K562 (cell line): Measurements from ENCODE around the gene SH3BP5. TPM values are rescaled to one million over a fixed set of nuclear protein-coding genes. Genes with fewer than 3 reads are reported as not detected.

ENCODE experiments used
- ATAC-seq: fragments of 200-7000 bp; cut with Tn5 transposase; 3 replicates; pipeline ENCODE4 v1.9.1; 2020; ENCODE audit warnings: moderate library complexity
- BruUV-seq: library from RNA; stranded (reverse); fragments of 400-500 nt; replicated peaks from 2 replicates; lab custom pipeline; 2021; lab: Mats Ljungman, UMichigan
- CTCF ChIA-PET: fragments of 300-600 bp; formaldehyde crosslinking; extraction: SDS; loops from one replicate; lab custom pipeline; 2021; ENCODE audit warnings: low intra/inter-chr PET ratio; lab: Yijun Ruan, JAX
- POLR2A ChIA-PET: fragments of 300-600, 350-650 bp; sonication (Branson Sonifier 250); formaldehyde crosslinking; extraction: SDS; loops from one replicate; lab custom pipeline; 2021; ENCODE audit warnings: antibody characterized with exemption, inconsistent platforms; lab: Yijun Ruan, JAX
- DNase-seq, 4 experiments: peaks; one replicate each; pipeline versions ENCODE4 v3.0.0 to v3.0.0-alpha.2; 2011 to 2018; ENCODE audit warnings: low spot score in 3 of 4, mixed read lengths in 3 of 4; ENCODE audit errors: extremely low read depth in 1 of 4
- FAIRE-seq: peaks from 2 replicates; lab custom pipeline; 2011; peaks lifted over from hg19 to GRCh38; lab: Jason Lieb, UNC
- H2AFZ ChIP-seq: 2 replicates; pipeline ENCODE4 v1.6.0; 2011; ENCODE audit warnings: low read depth, low read length, control low read depth, inconsistent platforms
- H3K27ac ChIP-seq: fragments of 200-600 bp; 3 replicates; pipeline ENCODE4 v1.8.0; 2011; ENCODE audit warnings: low read depth, mild to moderate bottlenecking, control low read depth, inconsistent platforms, low read length, moderate library complexity, mixed read lengths; ENCODE audit errors: extremely low read depth
- H3K27me3 ChIP-seq, 2 experiments: fragments of 300-600 bp in 1 of 2; 2 replicates in 1 of 2; 3 replicates in 1 of 2; pipeline versions ENCODE4 v1.6.0 to v1.8.0; 2011; ENCODE audit warnings: inconsistent platforms in 2 of 2, low read length in 2 of 2, mild to moderate bottlenecking in 1 of 2, mixed read lengths in 1 of 2, moderate library complexity in 1 of 2; ENCODE audit not compliant: control insufficient read depth in 2 of 2, insufficient read depth in 2 of 2
- H3K36me3 ChIP-seq: fragments of 300-600 bp; 3 replicates; pipeline ENCODE4 v1.8.0; 2011; ENCODE audit warnings: mild to moderate bottlenecking, low read length, inconsistent platforms; ENCODE audit not compliant: control insufficient read depth, insufficient read depth
- H3K4me1 ChIP-seq, 2 experiments: fragments of 200-600 bp in 1 of 2; replicated peaks in 1 of 2; 2 replicates in 1 of 2; 3 replicates in 1 of 2; pipeline versions ENCODE4 v1.5.1 to v1.8.0; 2011; ENCODE audit warnings: inconsistent platforms in 2 of 2, low read length in 2 of 2, mild to moderate bottlenecking in 1 of 2, mixed read lengths in 1 of 2, moderate library complexity in 1 of 2; ENCODE audit not compliant: control insufficient read depth in 2 of 2, insufficient read depth in 2 of 2
- H3K4me2 ChIP-seq: 2 replicates; pipeline ENCODE4 v1.6.1; 2011; ENCODE audit warnings: low read length, control low read depth, inconsistent platforms, mixed read lengths; ENCODE audit not compliant: insufficient read depth
- H3K4me3 ChIP-seq: fragments of 200-600 bp; sonication (generic), shearing (Covaris generic); 2 replicates; pipeline ENCODE4 v1.5.1; 2016; ENCODE audit warnings: control low read depth, inconsistent platforms
- H3K79me2 ChIP-seq: fragments of 200-600 bp; 3 replicates; pipeline ENCODE4 v1.8.0; 2011; ENCODE audit warnings: low read length, inconsistent platforms; ENCODE audit not compliant: control insufficient read depth, insufficient read depth
- H3K9ac ChIP-seq, 2 experiments: 2 replicates each; pipeline versions ENCODE4 v1.6.0 to v1.6.1; 2011; ENCODE audit warnings: low read depth in 2 of 2, low read length in 2 of 2, control low read depth in 1 of 2, inconsistent platforms in 1 of 2, mild to moderate bottlenecking in 1 of 2, mixed read lengths in 1 of 2; ENCODE audit not compliant: insufficient read depth in 1 of 2
- H3K9me1 ChIP-seq: one replicate; pipeline ENCODE4 v1.6.0; 2011; ENCODE audit warnings: inconsistent platforms, mild to moderate bottlenecking, low read length, moderate library complexity; ENCODE audit not compliant: control insufficient read depth, insufficient read depth
- H3K9me3 ChIP-seq: replicated peaks from 2 replicates; pipeline ENCODE4 v1.5.1; 2011; ENCODE audit warnings: low read depth, low read length, inconsistent platforms; ENCODE audit not compliant: control insufficient read depth, insufficient read depth
- H4K20me1 ChIP-seq: replicated peaks from 2 replicates; pipeline ENCODE4 v1.6.1; 2011; ENCODE audit warnings: low read length, inconsistent platforms, mixed read lengths; ENCODE audit not compliant: control insufficient read depth, insufficient read depth
- E2F3 ChIP-seq: fragments of 250-450 bp; sonication (Bioruptor Pico); IDR thresholded peaks from 2 replicates; pipeline ENCODE4 v1.4.0; 2020; ENCODE audit warnings: mild to moderate bottlenecking
- FOXK1 ChIP-seq: sonication (generic); formaldehyde crosslinking; IDR thresholded peaks from 2 replicates; pipeline ENCODE4 v1.8.0; 2022; ENCODE audit warnings: missing genetic modification reagents, mild to moderate bottlenecking, borderline replicate concordance
- GABPB1 ChIP-seq: sonication (generic); formaldehyde crosslinking; IDR thresholded peaks from 2 replicates; pipeline ENCODE4 v1.8.0; 2022; ENCODE audit warnings: mild to moderate bottlenecking, missing genetic modification reagents
- HMGXB4 ChIP-seq: sonication (generic); formaldehyde crosslinking; IDR thresholded peaks from 2 replicates; pipeline ENCODE4 v1.8.1; 2023; ENCODE audit warnings: mild to moderate bottlenecking, missing genetic modification reagents
- ZNF12 ChIP-seq: sonication (generic); formaldehyde crosslinking; IDR thresholded peaks from 2 replicates; pipeline ENCODE4 v1.4.0; 2020; ENCODE audit warnings: mild to moderate bottlenecking, missing genetic modification reagents
- ZNF407 ChIP-seq: fragments of 450-650 bp; IDR thresholded peaks from 2 replicates; pipeline ENCODE4 v1.6.1; 2016; ENCODE audit warnings: low read depth
- WGBS: fragments of 100-300 bp; shearing (Covaris generic); methylation state at CpG from one replicate; pipeline ENCODE4 v1.1.6; 2016; ENCODE audit warnings: low coverage, mixed read lengths; ENCODE audit not compliant: insufficient coverage; ENCODE audit errors: missing lambda C conversion rate; 5-methylcytosine and 5-hydroxymethylcytosine counted together
- in situ Hi-C: fragments of 300-500 bp; cut with MboI; formaldehyde crosslinking; loops from 4 replicates; pipeline ENCODE4 v1.15.0; 2018; ENCODE audit warnings: inconsistent platforms, mixed read lengths
- intact Hi-C: fragments of 100-400 bp; cut with micrococcal nuclease; formaldehyde crosslinking; loops from 2 replicates; pipeline ENCODE4 v1.14.2; 2022
- polyA plus RNA-seq, 8 experiments: library from polyadenylated mRNA; depleted of rRNA in 4 of 8; stranded (reverse) in 5 of 8; unstranded in 3 of 8; fragments of >200 nt; fragmentation: Nextera tagmentation in 2 of 8; fragmentation: Illumina TruSeq in 1 of 8; extraction: Ambion mirVana in 2 of 8; extraction: Trizol in 1 of 8; gene quantifications; 2 replicates each; pipeline versions ENCODE4 v1.2.1 to v1.2.3, GENCODE V29; 2011 to 2014; ENCODE audit warnings: inconsistent platforms in 1 of 8, missing spikeins in 1 of 8
- total RNA-seq, 7 experiments: library from RNA; depleted of rRNA in 6 of 7; stranded (reverse); fragments of >200 nt in 6 of 7; fragmentation: Illumina TruSeq in 2 of 7; extraction: Trizol in 2 of 7; gene quantifications; 2 replicates each; pipeline versions ENCODE4 v1.2.1 to v1.2.3, GENCODE V29; 2011 to 2021; ENCODE audit warnings: low replicate concordance in 1 of 7

SH3BP5 gene
- total and polyA plus RNA-seq, 9 of the 15 experiments (the other 6 are each of a cell fraction or from before 2014, with no cell fraction given) = 2.9 to 29.0 (median 14.9) TPM

- 0 out of 2 replicates have a peak, but pooled peaks have one; percentile 63 for TF ChIP-seq FOXK1 (CRISPR knock-in tag)
- no peak for TF ChIP-seq E2F3 (CRISPR knock-in tag)
- TF ChIP-seq, all 486 proteins: peak for 2
These were observed 64.9 kb downstream of the SH3BP5 start (continued) for GRCh38 chr3:15267502-15267901.

- CTCF ChIA-PET = interaction anchor here (0.5 to 3.9 kb wide), 7 partner anchors 66 to 291 kb away, joined by 3 to 57 read pairs (median 9); partner anchors contain the start of gene SH3BP5
- POLR2A ChIA-PET = interaction anchor here (0.6 to 4.3 kb wide), 6 partner anchors 9 to 1159 kb away, joined by 3 to 37 read pairs (median 3); no protein-coding TSS in a partner anchor
- H3K4me1 ChIP-seq = peaks cover 26 to 27% of the 10 kb centered on the region in 2 experiments
- ATAC-seq (no peak), FAIRE-seq (no peak), DNase-seq (no peak)
- in situ Hi-C loops = loop anchor here (5.0 kb wide), 2 partner anchors 71 to 116 kb away; no protein-coding TSS in a partner anchor
- peaks cover 17% of the 10 kb centered on the region for H3K36me3 ChIP-seq
- H4K20me1 ChIP-seq = no peaks in the 10 kb centered on the region
- no peak overlapping the region for H2AFZ ChIP-seq
- no peak overlapping the region for H3K27ac ChIP-seq
- H3K9me3 ChIP-seq = no peaks in the 10 kb centered on the region
- peaks cover 3% of the 10 kb centered on the region; the same call in 1 of the 3 replicates for H3K79me2 ChIP-seq
- peak overlapping the region in 1 of 2 experiments; percentile 3; a peak in 1 of 4 replicates for H3K9ac ChIP-seq
- BruUV-seq = no TSS peak
- H3K9me1 ChIP-seq = no peaks in the 10 kb centered on the region
- no peaks in the 10 kb centered on the region for H3K27me3 ChIP-seq
- WGBS = 71% methylated on average over 13 of the region's 13 CpGs
- H3K4me3 ChIP-seq = no peak overlapping the region
- H3K4me2 ChIP-seq = no peak overlapping the region
- intact Hi-C loops = loop anchor here (5.0 kb wide), 2 partner anchors 159 to 339 kb away; no protein-coding TSS in a partner anchor
- TF ChIP-seq ZNF12 (CRISPR knock-in tag) (no peak), ZNF407 (no peak), HMGXB4 (CRISPR knock-in tag) (no peak), GABPB1 (no peak)
These were observed 65.6 kb downstream of the SH3BP5 start for GRCh38 chr3:15266510-15267376.
